HG03196 (cell line): ENCODE results near the gene SGIP1.
"Not testable (repeated sequence)": the region's sequence is repeated elsewhere in the genome, so short reads cannot be mapped to it uniquely, and the experiment has no call there.

Source experiments
- ATAC-seq: cut with Tn5 transposase; IDR thresholded peaks from one replicate; pipeline ENCODE4 v1.9.1; 2021; ENCODE audit not compliant: unreplicated experiment

The SGIP1 gene

DNA sequence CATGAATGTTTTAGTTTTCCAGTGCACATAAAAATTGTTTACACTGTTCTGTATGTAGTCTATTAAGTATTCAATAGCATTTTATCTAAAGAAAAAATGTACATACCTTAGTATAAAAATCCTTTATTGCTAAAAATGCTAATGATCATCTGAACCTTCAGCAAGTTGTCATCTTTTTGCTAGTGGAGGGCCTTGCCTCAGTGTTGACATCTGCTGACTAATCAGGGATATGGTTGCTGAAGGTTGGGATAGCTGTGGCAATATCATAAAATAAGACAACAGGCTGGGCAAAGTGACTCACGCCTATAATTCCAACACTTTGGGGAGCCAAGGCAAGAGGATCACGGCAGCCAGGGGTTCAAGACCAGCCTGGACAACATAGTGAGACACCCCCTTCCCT lies 227.3 kb downstream of the SGIP1 start:
- ATAC-seq, result no peak

DNA sequence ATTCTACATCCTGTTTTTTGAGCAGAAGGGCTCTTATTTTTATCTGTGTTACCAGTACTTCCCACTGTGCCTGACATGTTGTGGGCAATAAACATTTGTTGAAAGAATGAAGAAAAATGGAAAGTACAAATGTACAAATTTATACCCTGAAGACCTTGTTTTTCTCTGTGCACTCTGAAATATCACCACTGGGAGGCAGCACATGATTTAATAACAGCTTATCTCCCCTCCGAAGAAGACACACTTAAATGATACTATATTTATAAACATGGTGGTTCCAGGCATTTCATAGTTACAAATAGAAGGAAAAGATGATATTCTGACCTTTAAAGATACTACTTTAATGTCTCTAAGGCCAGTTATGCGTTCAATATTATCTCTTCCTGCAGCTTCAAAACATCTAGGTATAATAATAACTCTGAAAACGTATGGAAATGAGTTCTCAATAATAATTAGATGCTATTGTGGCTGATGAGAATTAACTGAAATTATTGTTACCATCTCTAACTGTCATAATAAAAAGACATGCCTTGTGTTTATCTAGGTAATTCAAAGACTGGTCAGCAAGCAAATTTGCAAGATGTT lies 231.1 kb downstream of the SGIP1 start:
- peak; percentile 70 for ATAC-seq

GRCh38 chr1:66767626-66768025 lies 233.7 kb downstream of the SGIP1 start:
- no peak for ATAC-seq

- no peak for ATAC-seq
These were observed 235.0 kb downstream of the SGIP1 start for GRCh38 chr1:66768965-66769364.

- no peak for ATAC-seq
These were observed 235.7 kb downstream of the SGIP1 start for GRCh38 chr1:66769512-66770229.

- no peak for ATAC-seq
These were observed 236.3 kb downstream of the SGIP1 start for GRCh38 chr1:66770240-66770639.

GRCh38 chr1:66770694-66771093 lies 236.7 kb downstream of the SGIP1 start:
- no peak for ATAC-seq

- ATAC-seq, result no peak
These were observed 239.3 kb downstream of the SGIP1 start for GRCh38 chr1:66773227-66773626.

- no peak for ATAC-seq
These were observed 240.5 kb downstream of the SGIP1 start for GRCh38 chr1:66774438-66774837.

GRCh38 chr1:66775646-66776045 lies 241.7 kb downstream of the SGIP1 start:
- no peak for ATAC-seq

DNA sequence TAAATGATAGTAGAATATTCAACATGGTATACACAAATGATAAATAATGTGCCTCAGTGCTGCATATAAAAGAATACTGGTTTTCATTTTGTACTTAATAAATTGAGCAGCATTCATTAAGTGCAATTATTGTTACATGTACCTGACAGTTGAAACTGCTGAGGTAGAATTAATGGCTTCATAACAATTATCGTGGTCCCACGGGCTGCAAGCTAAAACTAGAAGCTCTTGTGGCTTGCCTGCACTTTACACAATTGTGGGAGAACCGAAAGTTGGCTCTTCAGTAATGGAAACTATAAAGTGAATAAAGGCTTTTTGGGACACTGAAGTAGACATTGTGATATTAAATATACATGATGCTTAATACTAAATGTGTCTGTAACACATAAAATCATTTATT lies 243.9 kb downstream of the SGIP1 start:
- no peak for ATAC-seq

DNA sequence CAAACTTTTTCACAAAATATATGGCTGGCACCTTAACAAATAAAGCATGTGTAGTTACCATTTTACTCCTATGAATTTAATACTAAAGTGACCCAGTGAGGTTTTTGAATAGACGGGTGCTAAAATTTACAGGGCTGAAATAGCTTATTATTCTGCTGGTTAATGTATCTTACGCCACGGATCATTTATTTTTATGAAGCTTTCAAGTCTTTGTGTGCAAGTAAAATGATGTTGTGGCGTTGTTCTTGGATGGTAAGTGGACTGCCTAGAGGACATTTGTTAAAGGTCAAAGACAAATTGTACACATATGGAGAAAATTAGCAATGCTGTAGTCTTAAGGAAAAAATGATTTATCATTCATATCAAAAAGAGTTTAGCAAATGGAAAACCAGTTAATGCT lies 244.3 kb downstream of the SGIP1 start:
- ATAC-seq, result no peak

DNA sequence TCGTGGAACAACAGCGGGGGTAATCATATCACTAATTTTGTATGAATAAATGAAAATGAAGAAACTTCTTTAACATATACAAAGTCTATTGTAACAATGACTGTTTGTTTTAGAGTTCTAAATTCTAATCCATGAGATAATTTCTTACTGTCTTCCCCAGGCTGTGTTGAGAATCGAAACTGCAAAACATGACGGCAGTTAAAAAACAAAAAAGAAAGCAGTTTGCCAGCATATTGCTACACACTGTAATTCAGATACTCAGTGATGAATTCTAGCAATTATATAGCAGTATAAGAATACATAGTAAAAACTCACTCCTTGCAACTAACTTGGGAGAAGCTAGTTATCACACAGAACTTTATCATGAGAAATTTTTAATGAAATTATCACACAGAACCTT lies 245.0 kb downstream of the SGIP1 start:
- no peak for ATAC-seq

- no peak for ATAC-seq
These were observed 245.6 kb downstream of the SGIP1 start for GRCh38 chr1:66779475-66780078.

DNA sequence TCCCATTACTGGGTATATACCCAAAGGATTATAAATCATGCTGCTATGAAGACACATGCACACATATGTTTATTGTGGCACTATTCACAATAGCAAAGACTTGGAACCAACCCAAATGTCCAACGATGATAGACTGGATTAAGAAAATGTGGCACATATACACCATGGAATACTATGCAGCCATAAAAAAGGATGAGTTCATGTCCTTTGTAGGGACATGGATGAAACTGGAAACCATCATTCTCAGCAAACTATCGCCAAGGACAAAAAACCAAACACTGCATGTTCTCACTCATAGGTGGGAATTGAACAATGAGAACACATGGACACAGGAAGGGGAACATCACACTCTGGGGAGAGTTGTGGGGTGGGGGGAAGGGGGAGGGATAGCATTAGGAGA lies 251.8 kb downstream of the SGIP1 start:
- ATAC-seq, result not testable (repeated sequence)

- no peak for ATAC-seq
These were observed 253.7 kb downstream of the SGIP1 start for GRCh38 chr1:66787641-66788040.

DNA sequence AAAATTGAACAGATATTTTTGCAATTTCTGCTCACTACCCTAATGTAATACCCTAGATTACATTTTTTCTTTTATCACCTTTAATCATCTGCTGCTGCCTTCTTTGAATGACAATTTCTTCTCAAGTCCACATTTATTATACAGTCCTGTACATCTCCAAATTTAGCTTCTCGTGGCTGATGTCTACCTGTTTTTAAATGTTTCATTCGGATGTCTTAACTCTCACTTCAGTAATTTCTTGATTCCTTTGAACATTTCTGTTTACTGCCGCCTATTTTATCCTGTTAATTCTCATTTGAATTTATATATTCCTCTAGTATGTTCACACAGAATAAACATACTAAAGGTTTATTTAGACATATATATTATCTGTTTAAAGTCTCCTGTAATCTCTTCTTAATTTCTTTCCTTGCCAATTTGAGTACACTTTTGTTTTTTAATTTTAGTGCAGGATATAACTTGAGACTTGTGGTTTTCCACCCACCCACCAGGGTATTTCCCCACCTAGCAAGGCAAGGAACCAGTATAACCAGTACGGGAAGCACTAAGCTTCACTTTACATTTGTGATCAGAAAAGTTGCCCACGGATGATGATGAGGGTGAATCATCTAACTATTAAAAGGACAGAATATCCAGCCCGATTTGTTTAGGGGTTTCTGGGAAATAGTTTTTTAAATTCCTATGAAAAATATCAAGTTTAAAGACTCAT lies 254.4 kb downstream of the SGIP1 start:
- peak; percentile 56 for ATAC-seq

GRCh38 chr1:66791621-66792610 lies 258.0 kb downstream of the SGIP1 start:
- no peak for ATAC-seq

- not testable (repeated sequence) for ATAC-seq
These were observed 261.9 kb downstream of the SGIP1 start for GRCh38 chr1:66795839-66796238.
